HG03045 (cell line): ENCODE data around the gene FUT8.

Experiments used
- ATAC-seq: cut with Tn5 transposase; IDR thresholded peaks from one replicate; pipeline ENCODE4 v1.9.1; 2021; ENCODE audit warnings: mild to moderate bottlenecking, moderate library complexity; ENCODE audit not compliant: unreplicated experiment

Gene FUT8

GRCh38 chr14:65412032-65412846, at the start of gene FUT8:
FUT8 (plus strand) TSS chr14:65412730; CDS start chr14:65561564, 148,834 bp downstream.
- peak; percentile 78 for ATAC-seq

- no peak for ATAC-seq
Observed at GRCh38 chr14:65366802-65367565, 45.5 kb upstream of the FUT8 start.

- ATAC-seq, result no peak
Observed at GRCh38 chr14:65369560-65369959, 43.0 kb upstream of the FUT8 start.

- ATAC-seq, result no peak
Observed at GRCh38 chr14:65370801-65371248, 41.7 kb upstream of the FUT8 start.

- ATAC-seq, result no peak
Observed at GRCh38 chr14:65371784-65372183, 40.7 kb upstream of the FUT8 start.

- no peak for ATAC-seq
Observed at GRCh38 chr14:65373016-65373670, 39.4 kb upstream of the FUT8 start.

GRCh38 chr14:65373671-65374039, 38.9 kb upstream of the FUT8 start:
- ATAC-seq, result no peak

GRCh38 chr14:65377576-65377975, 35.0 kb upstream of the FUT8 start:
- no peak for ATAC-seq

- ATAC-seq, result no peak
Observed at GRCh38 chr14:65382586-65382985, 29.9 kb upstream of the FUT8 start.

GRCh38 chr14:65387171-65387570, 25.4 kb upstream of the FUT8 start:
- ATAC-seq, result no peak

GRCh38 chr14:65387628-65388027, 24.9 kb upstream of the FUT8 start:
- no peak for ATAC-seq

GRCh38 chr14:65392296-65392695, 20.2 kb upstream of the FUT8 start:
- no peak for ATAC-seq

- ATAC-seq, result no peak
Observed at GRCh38 chr14:65396082-65396910, 16.2 kb upstream of the FUT8 start.

- no peak for ATAC-seq
Observed at GRCh38 chr14:65403231-65403630, 9.3 kb upstream of the FUT8 start.

GRCh38 chr14:65408113-65408512, 4.4 kb upstream of the FUT8 start:
- no peak for ATAC-seq

- no peak for ATAC-seq
Observed at GRCh38 chr14:65410640-65411039, 1.9 kb upstream of the FUT8 start.

GRCh38 chr14:65411656-65412031, 886 bp upstream of the FUT8 start:
- ATAC-seq, result peak; percentile 53

- peak; percentile 45 for ATAC-seq
Observed at GRCh38 chr14:65412856-65413738, 567 bp downstream of the FUT8 start.

- no peak for ATAC-seq
Observed at GRCh38 chr14:65413739-65414045, 1.2 kb downstream of the FUT8 start.
